Measurements from ENCODE around the gene OR52E6. TPM values are rescaled to one million over a fixed set of nuclear protein-coding genes. Genes with fewer than 3 reads are reported as not detected.

Gene OR52E6
- total RNA-seq, 4 donors from 2014 or later: not detected

DNA sequence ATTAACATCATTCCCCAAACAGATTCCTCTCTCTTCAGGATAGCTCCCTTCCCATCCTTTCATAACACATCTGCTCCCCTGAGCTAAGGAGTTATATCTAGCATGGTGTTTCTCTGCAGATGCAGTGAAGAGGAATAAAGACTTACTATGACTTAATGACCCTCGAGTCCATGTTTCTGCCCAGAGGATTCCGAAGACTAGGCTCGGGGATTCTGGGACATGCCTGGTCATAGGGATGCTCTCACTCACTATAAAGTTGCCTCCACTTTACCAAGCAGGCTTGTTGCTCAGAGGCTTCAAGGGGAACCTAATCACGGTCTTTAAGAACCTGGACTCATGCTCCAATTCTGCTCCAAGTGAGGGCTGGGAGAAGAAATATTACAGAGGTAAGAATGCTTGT lies 38.6 kb upstream of the OR52E6 start, which contains the start of gene OR52E4:
Gene OR52E4 (plus strand): TSS at position 301 of the 400 bp plus-strand sequence. CDS start 3,664 bp downstream, outside the sequence.
- intact Hi-C loops (cut with DNase I; ENCODE audit: low total_unique reads): no loop called here
- no peaks in the 10 kb centered on the region for H3K9me3 ChIP-seq
- DNase-seq: no peak
- H3K4me1 ChIP-seq: no peaks in the 10 kb centered on the region
- no peaks in the 10 kb centered on the region for H3K36me3 ChIP-seq
- no peak within 1 kb of the TSS for H3K27ac ChIP-seq
- no peak for TF ChIP-seq POLR2A (IDR thresholded peaks at IDR 0.05)
- TF ChIP-seq, protein P1, sequence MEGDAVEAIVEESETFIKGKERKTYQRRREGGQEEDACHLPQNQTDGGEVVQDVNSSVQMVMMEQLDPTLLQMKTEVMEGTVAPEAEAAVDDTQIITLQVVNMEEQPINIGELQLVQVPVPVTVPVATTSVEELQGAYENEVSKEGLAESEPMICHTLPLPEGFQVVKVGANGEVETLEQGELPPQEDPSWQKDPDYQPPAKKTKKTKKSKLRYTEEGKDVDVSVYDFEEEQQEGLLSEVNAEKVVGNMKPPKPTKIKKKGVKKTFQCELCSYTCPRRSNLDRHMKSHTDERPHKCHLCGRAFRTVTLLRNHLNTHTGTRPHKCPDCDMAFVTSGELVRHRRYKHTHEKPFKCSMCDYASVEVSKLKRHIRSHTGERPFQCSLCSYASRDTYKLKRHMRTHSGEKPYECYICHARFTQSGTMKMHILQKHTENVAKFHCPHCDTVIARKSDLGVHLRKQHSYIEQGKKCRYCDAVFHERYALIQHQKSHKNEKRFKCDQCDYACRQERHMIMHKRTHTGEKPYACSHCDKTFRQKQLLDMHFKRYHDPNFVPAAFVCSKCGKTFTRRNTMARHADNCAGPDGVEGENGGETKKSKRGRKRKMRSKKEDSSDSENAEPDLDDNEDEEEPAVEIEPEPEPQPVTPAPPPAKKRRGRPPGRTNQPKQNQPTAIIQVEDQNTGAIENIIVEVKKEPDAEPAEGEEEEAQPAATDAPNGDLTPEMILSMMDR (IDR thresholded peaks at IDR 0.05): no peak
- no peak within 1 kb of the TSS for H3K4me3 ChIP-seq
- H3K27me3 ChIP-seq: no peaks in the 10 kb centered on the region

DNA sequence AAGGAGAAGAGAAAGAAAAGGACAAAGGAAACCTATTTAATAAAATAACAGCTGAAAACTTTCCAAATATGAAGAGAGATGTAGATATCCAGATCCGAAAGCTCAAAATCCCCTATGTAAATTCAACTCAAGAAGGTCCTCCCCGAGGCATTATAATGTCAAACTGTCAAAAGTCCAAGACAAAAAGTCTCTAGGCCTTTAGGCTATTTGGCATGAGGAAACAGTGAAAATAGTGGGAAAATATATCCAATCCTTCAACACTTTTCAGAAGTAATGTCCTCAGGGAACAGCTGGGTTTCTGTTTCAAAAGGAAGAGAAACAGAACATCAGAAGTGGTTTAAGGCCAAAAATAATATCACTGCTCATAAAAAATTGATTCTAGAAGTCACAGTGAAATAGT lies 36.9 kb upstream of the OR52E6 start:
- Histone ChIP-seq H3K36me3 (no peaks in the 10 kb centered on the region), H3K4me1 (no peaks in the 10 kb centered on the region), H3K9me3 (no peaks in the 10 kb centered on the region), H3K27ac (no peak overlapping the region), H3K4me3 (no peak overlapping the region), H3K27me3 (no peaks in the 10 kb centered on the region)
- no peak for TF ChIP-seq POLR2A (IDR thresholded peaks at IDR 0.05)
- TF ChIP-seq, protein P1 (IDR thresholded peaks at IDR 0.05): no peak
- intact Hi-C loops (cut with DNase I; ENCODE audit: low total_unique reads): no loop called here
- DNase-seq: no peak

DNA sequence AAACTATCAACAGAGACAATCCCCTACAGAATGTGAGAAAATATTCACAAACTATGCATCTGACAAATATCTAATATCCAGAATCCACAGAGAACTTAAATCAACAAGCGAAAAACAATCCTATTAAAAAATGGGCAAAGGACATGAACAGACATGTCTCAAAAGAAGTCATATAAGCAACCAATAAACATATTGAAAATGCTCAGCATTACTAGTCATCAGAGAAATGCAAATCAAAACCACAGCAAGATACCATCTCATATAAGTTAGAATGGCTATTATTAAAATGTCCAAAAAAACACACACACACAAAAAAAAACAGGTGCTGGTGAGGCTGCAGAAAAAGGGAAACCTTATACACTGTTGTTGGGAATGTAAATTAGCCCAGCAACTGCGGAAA lies 24.1 kb upstream of the OR52E6 start:
- H3K27ac ChIP-seq: no peak overlapping the region
- H3K27me3 ChIP-seq: no peaks in the 10 kb centered on the region
- H3K9me3 ChIP-seq: no peaks in the 10 kb centered on the region
- no peaks in the 10 kb centered on the region for H3K4me1 ChIP-seq
- H3K36me3 ChIP-seq: no peaks in the 10 kb centered on the region
- H3K4me3 ChIP-seq: no peak overlapping the region
- intact Hi-C loops (cut with DNase I; ENCODE audit: low total_unique reads): no loop called here
- TF ChIP-seq POLR2A (IDR thresholded peaks at IDR 0.05): no peak
- TF ChIP-seq, protein P1 (IDR thresholded peaks at IDR 0.05): no peak
- no peak for DNase-seq

DNA sequence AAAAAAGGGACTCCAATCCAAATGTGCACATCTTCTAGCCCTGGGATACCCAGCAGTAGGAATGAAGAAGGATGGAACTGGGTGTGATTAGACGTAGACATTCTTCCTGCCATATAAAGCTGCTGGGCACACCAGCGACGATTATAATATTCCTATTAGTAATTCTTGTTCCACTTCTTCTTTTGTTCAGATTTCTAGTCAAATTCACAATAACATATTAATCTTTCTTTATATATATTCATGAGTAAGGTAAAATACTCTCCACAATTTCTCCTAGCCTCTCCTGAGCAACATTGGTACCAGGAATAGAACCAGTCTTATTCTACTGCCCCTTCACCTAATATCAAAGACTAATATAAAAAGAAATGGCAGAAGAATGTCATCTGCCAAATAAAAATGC lies 15.9 kb upstream of the OR52E6 start, which contains the start of gene OR52E8:
Gene OR52E8 (minus strand): TSS at position 101 of the 400 bp plus-strand sequence. CDS start 0 bp downstream, at position 101.
- intact Hi-C loops (cut with DNase I; ENCODE audit: low total_unique reads): no loop called here
- TF ChIP-seq POLR2A (IDR thresholded peaks at IDR 0.05): no peak
- TF ChIP-seq, protein P1 (IDR thresholded peaks at IDR 0.05): no peak
- Histone ChIP-seq H3K4me1 (no peaks in the 10 kb centered on the region), H3K36me3 (no peaks in the 10 kb centered on the region), H3K27ac (no peak within 1 kb of the TSS), H3K27me3 (no peaks in the 10 kb centered on the region), H3K9me3 (no peaks in the 10 kb centered on the region), H3K4me3 (no peak within 1 kb of the TSS)
- DNase-seq: no peak

DNA sequence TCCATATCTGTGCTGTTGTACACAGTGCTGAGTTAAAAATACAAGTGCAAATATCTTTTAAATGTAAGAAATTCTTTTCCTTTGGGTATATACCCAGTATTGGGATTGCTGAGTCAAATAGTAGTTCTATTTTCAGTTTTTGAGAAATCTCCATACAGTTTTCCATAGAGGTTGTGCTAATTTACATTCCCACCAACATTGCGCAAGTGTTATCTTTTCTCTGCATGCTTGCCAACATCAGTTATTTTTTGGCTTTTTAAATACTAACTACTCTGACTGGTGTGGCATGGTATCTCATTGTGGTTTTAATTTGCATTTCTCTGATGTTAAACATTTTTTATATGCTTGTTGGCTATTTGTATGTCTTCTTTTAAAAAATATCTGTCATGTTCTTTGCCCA lies 9.3 kb upstream of the OR52E6 start:
- Histone ChIP-seq H3K36me3 (no peaks in the 10 kb centered on the region), H3K9me3 (no peaks in the 10 kb centered on the region), H3K27me3 (no peaks in the 10 kb centered on the region), H3K4me3 (no peak overlapping the region), H3K27ac (no peak overlapping the region), H3K4me1 (no peaks in the 10 kb centered on the region)
- intact Hi-C loops (cut with DNase I; ENCODE audit: low total_unique reads): no loop called here
- DNase-seq: no peak
- TF ChIP-seq, protein P1 (IDR thresholded peaks at IDR 0.05): no peak
- no peak for TF ChIP-seq POLR2A (IDR thresholded peaks at IDR 0.05)

Measured in uterus (tissue), 4 donors.